ENCODE measurements around the gene CHEK1.

DNA sequence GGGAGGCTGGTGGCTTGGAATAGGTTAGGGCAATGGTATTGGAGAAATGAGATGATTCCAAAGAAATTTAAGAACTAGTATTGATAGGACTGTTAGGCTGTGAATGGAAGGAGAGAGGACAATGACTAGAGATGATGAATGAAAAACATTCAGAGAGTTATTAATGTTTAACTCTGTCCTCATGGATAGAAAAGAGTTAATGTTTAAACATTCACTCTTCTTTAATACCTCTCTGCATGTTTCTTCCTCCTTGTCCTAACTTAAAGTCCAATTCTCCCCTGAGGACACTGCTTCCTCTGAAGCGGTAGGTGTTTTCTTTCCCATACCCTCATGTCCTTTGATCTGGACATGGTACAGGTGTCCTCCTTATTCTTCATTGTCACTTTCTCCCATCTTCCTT, 13.4 kb downstream of the CHEK1 start:
- no peak for TF ChIP-seq CTCF (IDR thresholded peaks at IDR 0.05)
- no peak for TF ChIP-seq POLR2A (IDR thresholded peaks at IDR 0.05)
